Smooth muscle cell (in vitro differentiated cells): ENCODE results near the gene RPS6KA2. TPM values are rescaled to one million over a fixed set of nuclear protein-coding genes. Genes with fewer than 3 reads are reported as not detected.
A peak's percentile ranks its signal among the peaks of the same experiment; 100 is the strongest.

Source experiments
- DNase-seq: peaks from one replicate; lab custom pipeline; 2025; ENCODE audit not compliant: unreplicated experiment; lab: John Stamatoyannopoulos, UW
- H2AFZ ChIP-seq: fragments of 200-600 bp; sonication (generic); 2 replicates; pipeline ENCODE4 v1.6.0; 2016; ENCODE audit warnings: antibody characterized with exemption, low read depth, mild to moderate bottlenecking
- H3F3A ChIP-seq: fragments of 200-600 bp; sonication (generic); 2 replicates; pipeline ENCODE4 v1.6.0; 2017; ENCODE audit warnings: antibody characterized with exemption, low read depth
- H3K27ac ChIP-seq: fragments of 200-600 bp; sonication (generic); 2 replicates; pipeline ENCODE4 v1.5.1; 2016; ENCODE audit warnings: low read depth, mild to moderate bottlenecking
- H3K27me3 ChIP-seq: fragments of 200-600 bp; sonication (generic); 2 replicates; pipeline ENCODE4 v1.6.1; 2016; ENCODE audit warnings: low read depth, mild to moderate bottlenecking
- H3K36me3 ChIP-seq: fragments of 200-600 bp; sonication (generic); 2 replicates; pipeline ENCODE4 v1.5.1; 2016; ENCODE audit warnings: low read depth
- H3K4me1 ChIP-seq: fragments of 200-600 bp; sonication (generic); 2 replicates; pipeline ENCODE4 v1.5.1; 2016; ENCODE audit warnings: low read depth
- H3K4me2 ChIP-seq: fragments of 200-600 bp; sonication (generic); 2 replicates; pipeline ENCODE4 v1.6.0; 2016; ENCODE audit warnings: mild to moderate bottlenecking
- H3K4me3 ChIP-seq: fragments of 200-600 bp; sonication (generic); 2 replicates; pipeline ENCODE4 v1.5.1; 2016; ENCODE audit warnings: mild to moderate bottlenecking
- H3K79me2 ChIP-seq: fragments of 200-600 bp; sonication (generic); 2 replicates; pipeline ENCODE4 v1.6.0; 2016; ENCODE audit warnings: low read depth, mild to moderate bottlenecking
- H3K9ac ChIP-seq: fragments of 200-600 bp; sonication (generic); 2 replicates; pipeline ENCODE4 v1.6.0; 2016; ENCODE audit warnings: low read depth
- H3K9me3 ChIP-seq: fragments of 200-600 bp; sonication (generic); replicated peaks from 2 replicates; pipeline ENCODE4 v1.5.1; 2016; ENCODE audit warnings: low read depth
- H4K20me1 ChIP-seq: fragments of 200-600 bp; sonication (generic); 2 replicates; pipeline ENCODE4 v1.6.0; 2016; ENCODE audit warnings: low read depth
- CTCF ChIP-seq: fragments of 200-600 bp; sonication (generic); IDR thresholded peaks from 2 replicates; pipeline ENCODE4 v1.5.1; 2017; ENCODE audit warnings: borderline replicate concordance, mild to moderate bottlenecking, antibody characterized with exemption; ENCODE audit not compliant: insufficient read depth, poor library complexity, severe bottlenecking
- WGBS: methylation state at CpG from one replicate; pipeline ENCODE4 v1.1.7; 2016; ENCODE audit warnings: low lambda C conversion rate; 5-methylcytosine and 5-hydroxymethylcytosine counted together
- polyA plus RNA-seq: library from polyadenylated mRNA; unstranded; fragments of >200 nt; fragmentation: Nextera tagmentation; extraction: Ambion mirVana; gene quantifications from 2 replicates; pipeline ENCODE4 v1.2.1, GENCODE V29; 2016
- total RNA-seq: library from RNA; depleted of rRNA; stranded (reverse); fragments of >200 nt; gene quantifications from 2 replicates; pipeline ENCODE4 v1.2.3, GENCODE V29; 2014

The RPS6KA2 gene
- total and polyA plus RNA-seq, 2 experiments from 2014 or later: 7.8 to 10.4 TPM

- H3K27me3 ChIP-seq: no peaks in the 10 kb centered on the region
- no peaks in the 10 kb centered on the region for H3K36me3 ChIP-seq
- no peaks in the 10 kb centered on the region for H3K9me3 ChIP-seq
- H3K4me2 ChIP-seq: peak overlapping the region; percentile 52
- no peak for DNase-seq
- H3K9ac ChIP-seq: peak overlapping the region; percentile 70
- H4K20me1 ChIP-seq: no peaks in the 10 kb centered on the region
- peaks cover 12% of the 10 kb centered on the region for H3K4me1 ChIP-seq
- no peak for TF ChIP-seq CTCF
- H2AFZ ChIP-seq: peak overlapping the region; percentile 28
- H3K79me2 ChIP-seq: no peaks in the 10 kb centered on the region
- WGBS: 94% methylated on average over 5 of the region's 5 CpGs
- H3F3A ChIP-seq: peaks cover 8% of the 10 kb centered on the region
- peak overlapping the region; percentile 90 for H3K27ac ChIP-seq
- H3K4me3 ChIP-seq: no peak overlapping the region
These were observed 27.8 kb downstream of the RPS6KA2 start for GRCh38 chr6:166599205-166599604.

GRCh38 chr6:166598441-166599138, 28.5 kb downstream of the RPS6KA2 start:
- H3K27me3 ChIP-seq: no peaks in the 10 kb centered on the region
- peak overlapping the region; percentile 28 for H2AFZ ChIP-seq
- H4K20me1 ChIP-seq: no peaks in the 10 kb centered on the region
- no peak overlapping the region for H3K4me3 ChIP-seq
- peak overlapping the region; percentile 90 for H3K27ac ChIP-seq
- peaks cover 12% of the 10 kb centered on the region for H3K4me1 ChIP-seq
- 48% methylated on average over 11 of the region's 11 CpGs for WGBS
- no peaks in the 10 kb centered on the region for H3K9me3 ChIP-seq
- H3K36me3 ChIP-seq: no peaks in the 10 kb centered on the region
- no peak for DNase-seq
- H3K79me2 ChIP-seq: peaks cover 6% of the 10 kb centered on the region
- peaks cover 8% of the 10 kb centered on the region for H3F3A ChIP-seq
- no peak for TF ChIP-seq CTCF
- H3K4me2 ChIP-seq: peak overlapping the region; percentile 52
- peak overlapping the region; percentile 70 for H3K9ac ChIP-seq

GRCh38 chr6:166597711-166598440, 29.2 kb downstream of the RPS6KA2 start:
- Histone ChIP-seq H3K27me3 (no peaks in the 10 kb centered on the region), H3K9me3 (no peaks in the 10 kb centered on the region), H3F3A (peaks cover 8% of the 10 kb centered on the region), H3K9ac (peak overlapping the region; percentile 45), H3K36me3 (no peaks in the 10 kb centered on the region), H2AFZ (no peak overlapping the region), H3K27ac (peak overlapping the region; percentile 90), H4K20me1 (no peaks in the 10 kb centered on the region), H3K4me1 (peaks cover 12% of the 10 kb centered on the region), H3K4me2 (no peak overlapping the region), H3K4me3 (no peak overlapping the region), H3K79me2 (peaks cover 11% of the 10 kb centered on the region)
- 82% methylated on average over 10 of the region's 10 CpGs for WGBS
- TF ChIP-seq CTCF: no peak
- no peak for DNase-seq
